Measurements from ENCODE around the gene FKBP1C.
"Not testable (repeated sequence)": the region's sequence is repeated elsewhere in the genome, so short reads cannot be mapped to it uniquely, and the experiment has no call there.

Gene FKBP1C

DNA sequence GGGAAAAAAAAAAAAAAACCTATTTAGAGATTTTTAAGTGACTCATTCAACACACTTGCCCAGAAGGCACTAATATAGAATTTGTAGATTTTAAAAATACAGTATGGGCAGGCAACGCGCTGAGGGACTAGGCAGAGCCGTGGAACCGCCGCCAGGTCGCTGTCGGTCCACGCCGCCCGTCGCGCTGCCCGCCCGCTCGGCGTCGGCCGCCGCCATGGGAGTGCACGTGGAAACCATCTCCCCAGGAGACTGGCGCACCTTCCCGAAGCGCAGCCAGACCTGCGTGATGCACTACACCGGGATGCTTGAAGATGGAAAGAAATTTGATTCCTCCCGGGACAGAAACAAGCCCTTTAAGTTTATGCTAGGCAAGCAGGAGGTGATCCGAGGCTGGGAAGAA, at the start of gene FKBP1C:
FKBP1C (plus strand) TSS at position 127 of the 400 bp plus-strand sequence.
- H3K27ac ChIP-seq; DNase-seq (ENCODE audit: low spot score); H3K4me3 ChIP-seq: not testable (repeated sequence)

- DNase-seq (ENCODE audit: low spot score); H3K4me3 ChIP-seq; H3K27ac ChIP-seq: not testable (repeated sequence)
These were observed 47.0 kb upstream of the FKBP1C start for GRCh38 chr6:63164047-63164803.

- no peak for DNase-seq (ENCODE audit: low spot score)
- no peak overlapping the region for H3K27ac ChIP-seq
- H3K4me3 ChIP-seq: no peak overlapping the region
- TF ChIP-seq, protein P1, sequence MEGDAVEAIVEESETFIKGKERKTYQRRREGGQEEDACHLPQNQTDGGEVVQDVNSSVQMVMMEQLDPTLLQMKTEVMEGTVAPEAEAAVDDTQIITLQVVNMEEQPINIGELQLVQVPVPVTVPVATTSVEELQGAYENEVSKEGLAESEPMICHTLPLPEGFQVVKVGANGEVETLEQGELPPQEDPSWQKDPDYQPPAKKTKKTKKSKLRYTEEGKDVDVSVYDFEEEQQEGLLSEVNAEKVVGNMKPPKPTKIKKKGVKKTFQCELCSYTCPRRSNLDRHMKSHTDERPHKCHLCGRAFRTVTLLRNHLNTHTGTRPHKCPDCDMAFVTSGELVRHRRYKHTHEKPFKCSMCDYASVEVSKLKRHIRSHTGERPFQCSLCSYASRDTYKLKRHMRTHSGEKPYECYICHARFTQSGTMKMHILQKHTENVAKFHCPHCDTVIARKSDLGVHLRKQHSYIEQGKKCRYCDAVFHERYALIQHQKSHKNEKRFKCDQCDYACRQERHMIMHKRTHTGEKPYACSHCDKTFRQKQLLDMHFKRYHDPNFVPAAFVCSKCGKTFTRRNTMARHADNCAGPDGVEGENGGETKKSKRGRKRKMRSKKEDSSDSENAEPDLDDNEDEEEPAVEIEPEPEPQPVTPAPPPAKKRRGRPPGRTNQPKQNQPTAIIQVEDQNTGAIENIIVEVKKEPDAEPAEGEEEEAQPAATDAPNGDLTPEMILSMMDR (IDR thresholded peaks at IDR 0.05): no peak
These were observed 37.1 kb upstream of the FKBP1C start for GRCh38 chr6:63174173-63174572.

- no peak overlapping the region for H3K4me3 ChIP-seq
- TF ChIP-seq, protein P1 (IDR thresholded peaks at IDR 0.05): no peak
- no peak for DNase-seq (ENCODE audit: low spot score)
- H3K27ac ChIP-seq: no peak overlapping the region
These were observed 35.1 kb upstream of the FKBP1C start for GRCh38 chr6:63176181-63176580.

GRCh38 chr6:63180367-63180766, 30.9 kb upstream of the FKBP1C start:
- Histone ChIP-seq H3K27ac (no peak overlapping the region), H3K4me3 (no peak overlapping the region)
- DNase-seq (ENCODE audit: low spot score): no peak
- TF ChIP-seq, protein P1 (IDR thresholded peaks at IDR 0.05): no peak

DNA sequence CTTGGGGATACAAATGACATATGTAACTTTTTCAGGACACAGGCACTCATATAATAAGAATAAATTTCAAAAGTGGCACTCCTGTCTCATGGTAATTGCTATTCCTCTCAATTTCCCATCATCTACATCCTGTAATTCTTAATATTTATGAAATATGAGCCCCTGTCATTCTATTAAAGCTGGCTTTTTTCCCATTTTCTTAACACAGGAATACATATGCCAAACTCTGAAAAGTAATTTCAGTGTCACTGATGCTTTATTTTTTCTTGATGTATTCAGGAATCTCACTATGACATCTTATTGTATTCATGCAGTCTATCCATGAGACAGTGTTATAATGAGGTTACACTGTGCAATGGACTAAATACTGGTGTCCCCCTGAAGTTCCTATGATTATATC, 24.3 kb upstream of the FKBP1C start:
- DNase-seq (ENCODE audit: low spot score): no peak
- H3K27ac ChIP-seq: no peak overlapping the region
- TF ChIP-seq, protein P1 (IDR thresholded peaks at IDR 0.05): no peak
- H3K4me3 ChIP-seq: no peak overlapping the region

- Histone ChIP-seq H3K4me3 (no peak overlapping the region), H3K27ac (no peak overlapping the region)
- DNase-seq (ENCODE audit: low spot score): no peak
- TF ChIP-seq, protein P1 (IDR thresholded peaks at IDR 0.05): no peak
These were observed 22.4 kb upstream of the FKBP1C start for GRCh38 chr6:63188828-63189227.

DNA sequence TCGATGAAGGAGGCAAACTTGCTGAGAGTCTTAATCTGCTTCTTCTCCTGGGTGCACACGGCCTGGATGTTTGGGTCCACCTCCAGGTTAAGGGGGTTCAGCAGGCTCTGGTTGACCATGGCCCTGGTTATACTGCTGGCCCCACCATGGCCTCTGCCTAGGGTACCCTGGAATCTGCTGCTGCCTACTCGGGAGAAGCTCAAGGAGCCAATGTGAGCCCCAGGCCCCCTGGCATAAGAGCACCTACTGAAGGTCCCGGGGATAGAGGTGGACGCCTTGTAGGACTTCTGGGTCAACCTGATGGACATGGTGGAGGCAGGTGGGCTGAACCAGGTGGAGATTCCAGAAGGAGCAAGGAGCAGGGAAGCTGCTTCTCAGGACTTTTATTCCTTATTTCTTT, 17.9 kb upstream of the FKBP1C start:
- no peak for DNase-seq (ENCODE audit: low spot score)
- Histone ChIP-seq H3K27ac (no peak overlapping the region), H3K4me3 (no peak overlapping the region)
- TF ChIP-seq, protein P1 (IDR thresholded peaks at IDR 0.05): no peak
